ENCODE data around the gene TOX2. TPM values are rescaled to one million over a fixed set of nuclear protein-coding genes. Genes with fewer than 3 reads are reported as not detected.

TOX2 gene
- total RNA-seq, 1 donor from 2014 or later = 0.94 TPM

- Mint-ChIP-seq H3K4me1 (no peaks in the 10 kb centered on the region), H3K27ac (no peak overlapping the region), H3K27me3 (ENCODE audit: low read depth) (peaks cover 8% of the 10 kb centered on the region), H3K36me3 (no peaks in the 10 kb centered on the region), H3K9me3 (no peaks in the 10 kb centered on the region), H3K4me3 (no peak overlapping the region)
- no peak for TF ChIP-seq CTCF (IDR thresholded peaks at IDR 0.05; ENCODE audit: unreplicated experiment)
- no peak for DNase-seq (ENCODE audit: low spot score in 2 of 2, unreplicated experiment in 2 of 2)
Measured at GRCh38 chr20:44087857-44088120, 173.1 kb downstream of the TOX2 start.

- Mint-ChIP-seq H3K27ac (no peak overlapping the region), H3K4me3 (no peak overlapping the region), H3K36me3 (no peaks in the 10 kb centered on the region), H3K4me1 (no peaks in the 10 kb centered on the region), H3K9me3 (no peaks in the 10 kb centered on the region), H3K27me3 (ENCODE audit: low read depth) (peaks cover 5% of the 10 kb centered on the region)
- TF ChIP-seq CTCF (IDR thresholded peaks at IDR 0.05; ENCODE audit: unreplicated experiment) = no peak
- no peak for DNase-seq (ENCODE audit: low spot score in 2 of 2, unreplicated experiment in 2 of 2)
Measured at GRCh38 chr20:44089987-44090674, 175.5 kb downstream of the TOX2 start.

- no peak overlapping the region for H3K4me3 Mint-ChIP-seq
- no peak overlapping the region for H3K27ac Mint-ChIP-seq
- H3K4me1 Mint-ChIP-seq = no peaks in the 10 kb centered on the region
- H3K36me3 Mint-ChIP-seq = no peaks in the 10 kb centered on the region
- H3K27me3 Mint-ChIP-seq (ENCODE audit: low read depth) = peaks cover 5% of the 10 kb centered on the region
- no peak for DNase-seq (ENCODE audit: low spot score in 2 of 2, unreplicated experiment in 2 of 2)
- H3K9me3 Mint-ChIP-seq = no peaks in the 10 kb centered on the region
- no peak for TF ChIP-seq CTCF (IDR thresholded peaks at IDR 0.05; ENCODE audit: unreplicated experiment)
Measured at GRCh38 chr20:44091026-44091425, 176.4 kb downstream of the TOX2 start.

- no peaks in the 10 kb centered on the region for H3K9me3 Mint-ChIP-seq
- H3K4me1 Mint-ChIP-seq = no peaks in the 10 kb centered on the region
- peak; percentile 65 for TF ChIP-seq CTCF (IDR thresholded peaks at IDR 0.05; ENCODE audit: unreplicated experiment)
- H3K4me3 Mint-ChIP-seq = no peak overlapping the region
- no peaks in the 10 kb centered on the region for H3K27me3 Mint-ChIP-seq (ENCODE audit: low read depth)
- DNase-seq (ENCODE audit: low spot score in 2 of 2, unreplicated experiment in 2 of 2) = no peak
- H3K36me3 Mint-ChIP-seq = no peaks in the 10 kb centered on the region
- H3K27ac Mint-ChIP-seq = peak overlapping the region; percentile 8
Measured at GRCh38 chr20:44092551-44093248, 178.0 kb downstream of the TOX2 start.

DNA sequence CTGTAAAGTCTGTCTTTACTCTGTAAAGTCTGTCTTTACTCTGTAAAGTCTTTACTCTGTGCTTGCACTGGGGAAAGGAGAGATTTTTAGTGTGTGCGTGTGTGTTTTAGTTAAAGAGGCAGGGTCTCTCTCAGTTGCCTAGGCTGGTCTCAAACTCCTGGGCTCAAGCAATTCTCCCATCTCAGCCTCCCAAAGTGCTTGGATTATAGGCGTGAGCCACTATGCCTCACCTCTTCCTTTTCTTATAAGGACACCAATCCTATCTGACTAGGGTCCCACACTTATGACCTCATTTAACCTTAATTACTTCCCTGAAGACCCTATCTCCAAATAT is 178.6 kb downstream of the TOX2 start:
- Mint-ChIP-seq H3K9me3 (no peaks in the 10 kb centered on the region), H3K36me3 (no peaks in the 10 kb centered on the region), H3K4me1 (peaks cover 3% of the 10 kb centered on the region), H3K27ac (no peak overlapping the region), H3K27me3 (ENCODE audit: low read depth) (no peaks in the 10 kb centered on the region), H3K4me3 (no peak overlapping the region)
- DNase-seq (ENCODE audit: low spot score in 2 of 2, unreplicated experiment in 2 of 2) = no peak
- no peak for TF ChIP-seq CTCF (IDR thresholded peaks at IDR 0.05; ENCODE audit: unreplicated experiment)
